Measurements from ENCODE around the gene CELA1. TPM values are rescaled to one million over a fixed set of nuclear protein-coding genes. Genes with fewer than 3 reads are reported as not detected.

The CELA1 gene
- total RNA-seq, 4 donors from 2014 or later, result not detected

DNA sequence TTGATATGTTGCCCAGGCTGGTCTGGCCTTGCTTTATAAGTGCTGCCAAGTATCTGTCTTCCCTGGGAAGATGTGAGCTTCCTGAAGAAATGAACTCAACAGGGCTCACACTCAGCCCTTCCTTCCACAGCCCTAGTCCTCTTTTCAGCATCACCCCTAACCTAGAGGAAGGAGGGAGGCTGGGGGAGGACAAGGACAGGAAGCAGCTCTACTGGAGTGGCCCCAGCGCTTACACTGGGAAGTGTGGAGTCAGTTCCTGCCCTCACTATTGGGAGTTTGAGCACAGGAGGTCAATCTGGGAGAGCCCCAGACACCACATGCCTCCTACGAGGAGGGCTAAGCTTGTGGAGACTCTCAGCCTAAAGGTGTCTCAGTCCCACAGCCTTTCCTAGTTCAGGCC lies 27.9 kb upstream of the CELA1 start:
- no peak for DNase-seq
- H3K36me3 ChIP-seq, result no peaks in the 10 kb centered on the region
- no peak overlapping the region for H3K4me3 ChIP-seq
- H3K9me3 ChIP-seq, result no peaks in the 10 kb centered on the region
- H3K4me1 ChIP-seq, result no peaks in the 10 kb centered on the region
- no peak overlapping the region for H3K27ac ChIP-seq
- intact Hi-C loops (cut with DNase I; ENCODE audit: low total_unique reads), result no loop called here
- TF ChIP-seq POLR2A (IDR thresholded peaks at IDR 0.05), result no peak
- TF ChIP-seq, protein P1, sequence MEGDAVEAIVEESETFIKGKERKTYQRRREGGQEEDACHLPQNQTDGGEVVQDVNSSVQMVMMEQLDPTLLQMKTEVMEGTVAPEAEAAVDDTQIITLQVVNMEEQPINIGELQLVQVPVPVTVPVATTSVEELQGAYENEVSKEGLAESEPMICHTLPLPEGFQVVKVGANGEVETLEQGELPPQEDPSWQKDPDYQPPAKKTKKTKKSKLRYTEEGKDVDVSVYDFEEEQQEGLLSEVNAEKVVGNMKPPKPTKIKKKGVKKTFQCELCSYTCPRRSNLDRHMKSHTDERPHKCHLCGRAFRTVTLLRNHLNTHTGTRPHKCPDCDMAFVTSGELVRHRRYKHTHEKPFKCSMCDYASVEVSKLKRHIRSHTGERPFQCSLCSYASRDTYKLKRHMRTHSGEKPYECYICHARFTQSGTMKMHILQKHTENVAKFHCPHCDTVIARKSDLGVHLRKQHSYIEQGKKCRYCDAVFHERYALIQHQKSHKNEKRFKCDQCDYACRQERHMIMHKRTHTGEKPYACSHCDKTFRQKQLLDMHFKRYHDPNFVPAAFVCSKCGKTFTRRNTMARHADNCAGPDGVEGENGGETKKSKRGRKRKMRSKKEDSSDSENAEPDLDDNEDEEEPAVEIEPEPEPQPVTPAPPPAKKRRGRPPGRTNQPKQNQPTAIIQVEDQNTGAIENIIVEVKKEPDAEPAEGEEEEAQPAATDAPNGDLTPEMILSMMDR (IDR thresholded peaks at IDR 0.05), result no peak
- no peaks in the 10 kb centered on the region for H3K27me3 ChIP-seq

DNA sequence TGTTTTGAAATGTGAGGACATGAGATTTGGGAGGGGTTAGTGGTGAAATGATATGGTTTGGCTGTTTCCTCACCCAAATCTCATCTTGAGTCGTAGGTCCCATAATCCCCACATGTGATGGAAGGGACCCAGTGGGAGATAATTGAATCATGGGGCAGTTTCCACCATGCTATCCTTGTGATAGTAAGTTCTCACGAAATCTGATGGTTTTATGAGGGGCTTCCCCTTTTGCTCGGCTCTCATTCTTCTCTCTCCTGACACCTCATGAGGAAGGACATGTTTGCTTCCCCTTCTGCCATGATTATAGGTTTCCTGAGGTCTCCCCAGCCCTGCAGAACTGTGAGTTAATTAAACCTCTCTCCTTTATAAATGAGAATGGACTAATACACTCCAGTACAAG lies 26.7 kb upstream of the CELA1 start:
- Histone ChIP-seq H3K4me1 (no peaks in the 10 kb centered on the region), H3K9me3 (no peaks in the 10 kb centered on the region), H3K36me3 (no peaks in the 10 kb centered on the region), H3K4me3 (no peak overlapping the region), H3K27me3 (no peaks in the 10 kb centered on the region), H3K27ac (no peak overlapping the region)
- intact Hi-C loops (cut with DNase I; ENCODE audit: low total_unique reads), result no loop called here
- DNase-seq, result no peak
- TF ChIP-seq, protein P1 (IDR thresholded peaks at IDR 0.05), result no peak
- TF ChIP-seq POLR2A (IDR thresholded peaks at IDR 0.05), result no peak

DNA sequence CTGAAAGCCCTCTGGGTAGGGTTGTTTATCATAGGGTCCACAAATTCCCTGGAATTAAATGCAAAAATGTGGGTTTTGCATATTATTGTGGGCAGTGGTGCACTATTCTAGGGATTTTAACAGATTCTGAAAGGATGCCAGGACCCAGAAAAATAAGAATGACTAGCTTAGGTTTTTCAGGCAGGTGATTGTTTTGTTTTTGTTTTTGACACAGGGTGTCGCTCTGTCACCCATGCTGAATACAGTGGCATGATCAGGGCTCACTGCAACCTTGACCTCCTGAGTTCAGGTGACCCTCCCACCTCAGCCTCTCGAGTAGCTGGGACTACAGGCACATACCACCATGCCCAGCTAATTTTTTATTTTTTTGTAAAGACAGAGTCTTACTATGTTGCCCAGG lies 25.5 kb upstream of the CELA1 start:
- no peak for DNase-seq
- H3K9me3 ChIP-seq, result no peaks in the 10 kb centered on the region
- intact Hi-C loops (cut with DNase I; ENCODE audit: low total_unique reads), result no loop called here
- H3K27me3 ChIP-seq, result no peaks in the 10 kb centered on the region
- H3K27ac ChIP-seq, result peak overlapping the region; percentile 42 to 59
- TF ChIP-seq, protein P1 (IDR thresholded peaks at IDR 0.05), result no peak
- TF ChIP-seq POLR2A (IDR thresholded peaks at IDR 0.05), result no peak
- no peaks in the 10 kb centered on the region for H3K4me1 ChIP-seq
- H3K4me3 ChIP-seq, result no peak overlapping the region
- H3K36me3 ChIP-seq, result no peaks in the 10 kb centered on the region

DNA sequence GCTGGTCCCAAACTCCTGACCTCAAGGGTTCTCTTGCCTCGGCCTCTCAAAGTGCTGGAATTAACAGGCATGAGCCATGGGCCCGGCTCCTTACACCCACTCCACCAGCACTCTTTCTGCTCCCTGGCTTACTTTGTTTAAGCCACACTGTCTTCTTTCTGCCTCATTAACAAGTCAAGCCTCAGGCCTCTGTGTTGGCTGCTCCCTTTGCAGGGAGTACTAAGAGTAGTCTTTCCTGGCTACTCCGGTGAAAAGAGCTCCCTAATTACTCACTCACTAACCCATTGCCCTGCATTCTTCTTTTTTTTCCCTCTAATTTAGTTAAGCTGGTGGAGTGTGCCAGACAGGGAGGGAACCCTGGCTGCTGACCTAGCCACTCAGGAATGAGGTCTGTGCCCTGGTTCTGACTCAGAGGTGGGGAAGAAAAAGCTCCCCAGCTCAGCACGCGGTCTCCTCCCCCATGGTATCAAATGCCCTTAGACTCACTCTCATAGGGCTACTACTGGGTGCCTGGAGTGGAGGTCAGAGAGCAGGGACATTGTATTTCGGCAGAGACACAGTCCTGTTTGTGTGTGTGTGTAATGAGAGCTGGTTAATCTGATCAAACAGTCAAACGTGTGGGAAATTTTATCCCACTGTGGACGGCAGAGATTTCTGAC lies 24.9 kb upstream of the CELA1 start:
- intact Hi-C loops (cut with DNase I; ENCODE audit: low total_unique reads), result no loop called here
- TF ChIP-seq POLR2A (IDR thresholded peaks at IDR 0.05), result no peak
- TF ChIP-seq, protein P1 (IDR thresholded peaks at IDR 0.05), result no peak

DNA sequence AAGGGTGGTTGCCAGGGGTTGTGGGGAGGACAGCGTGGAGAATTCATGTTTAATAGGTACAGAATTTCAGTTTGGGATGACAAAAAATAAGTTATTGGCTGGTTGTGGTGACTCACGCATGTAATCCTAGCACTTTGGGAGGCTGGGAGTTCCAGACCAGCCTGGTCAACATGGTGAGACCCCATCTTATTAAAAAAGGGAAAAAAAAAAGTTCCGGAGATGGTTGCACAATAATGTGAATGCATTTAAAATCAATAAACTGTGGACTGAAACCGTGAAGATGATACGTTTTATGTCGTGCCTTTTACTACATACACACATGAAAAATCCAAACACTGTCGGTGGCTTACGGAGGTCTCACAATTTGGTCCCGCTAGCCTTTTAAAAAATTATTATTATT lies 24.2 kb upstream of the CELA1 start:
- TF ChIP-seq POLR2A (IDR thresholded peaks at IDR 0.05), result no peak
- TF ChIP-seq, protein P1 (IDR thresholded peaks at IDR 0.05), result no peak
- intact Hi-C loops (cut with DNase I; ENCODE audit: low total_unique reads), result no loop called here
- no peak for DNase-seq
- H3K4me3 ChIP-seq, result no peak overlapping the region
- no peaks in the 10 kb centered on the region for H3K9me3 ChIP-seq
- H3K4me1 ChIP-seq, result no peaks in the 10 kb centered on the region
- no peaks in the 10 kb centered on the region for H3K27me3 ChIP-seq
- no peaks in the 10 kb centered on the region for H3K36me3 ChIP-seq
- H3K27ac ChIP-seq, result no peak overlapping the region

More for the DNA sequence above, 24.9 kb upstream of the CELA1 start:
- Histone ChIP-seq H3K36me3 (no peaks in the 10 kb centered on the region), H3K9me3 (no peaks in the 10 kb centered on the region), H3K27me3 (no peaks in the 10 kb centered on the region), H3K4me1 (no peaks in the 10 kb centered on the region), H3K4me3 (no peak overlapping the region), H3K27ac (peak overlapping the region; percentile 42 to 59)
- peak; percentile 64 to 75 for DNase-seq

All from uterus (tissue), 4 donors.